Hepatocyte (in vitro differentiated cells): Measurements from ENCODE around the gene CCDC73.

Experiments used
- CTCF ChIP-seq: fragments of 200-600 bp; sonication (generic); IDR thresholded peaks from 2 replicates; pipeline ENCODE4 v1.5.1; 2016; ENCODE audit warnings: antibody characterized with exemption, mild to moderate bottlenecking; ENCODE audit not compliant: poor library complexity
- EZH2 ChIP-seq: fragments of 200-600 bp; sonication (generic); IDR thresholded peaks from 2 replicates; pipeline ENCODE4 v1.6.1; 2016; ENCODE audit warnings: antibody characterized with exemption, mild to moderate bottlenecking, borderline replicate concordance

DNA sequence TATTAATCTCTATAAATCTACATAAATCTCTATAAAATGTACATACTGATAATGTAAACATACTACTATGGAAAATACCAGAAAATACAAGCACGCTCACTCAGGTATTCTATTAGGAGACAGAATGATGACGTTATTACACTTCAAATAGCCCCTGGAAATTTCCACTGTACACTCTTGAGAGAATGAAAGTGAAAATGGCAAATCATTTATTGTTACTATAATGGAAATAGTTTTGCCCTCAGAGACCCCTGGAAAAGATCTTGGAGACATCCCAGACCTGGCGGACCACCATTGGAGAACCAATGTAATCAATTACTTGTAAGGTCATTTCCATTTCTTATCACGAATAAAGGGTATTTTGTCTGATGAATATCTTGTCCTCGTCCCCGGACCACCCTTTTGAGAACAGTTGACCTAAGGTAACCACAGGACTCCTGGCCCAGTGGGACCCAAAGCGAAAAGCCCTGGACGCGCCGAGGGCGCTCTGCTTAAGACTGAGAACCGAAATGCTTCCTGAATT is 34.8 kb upstream of the CCDC73 start:
- no peak for TF ChIP-seq CTCF
- TF ChIP-seq EZH2, result no peak
